CD4-positive, alpha-beta T cell treated with Interleukin-10 for 1 hour (primary cell): ENCODE results near the gene FOXG1.

Source experiments
- DNase-seq: peaks from one replicate; pipeline ENCODE4 v3.0.0-alpha.2; 2020

The FOXG1 gene

DNA sequence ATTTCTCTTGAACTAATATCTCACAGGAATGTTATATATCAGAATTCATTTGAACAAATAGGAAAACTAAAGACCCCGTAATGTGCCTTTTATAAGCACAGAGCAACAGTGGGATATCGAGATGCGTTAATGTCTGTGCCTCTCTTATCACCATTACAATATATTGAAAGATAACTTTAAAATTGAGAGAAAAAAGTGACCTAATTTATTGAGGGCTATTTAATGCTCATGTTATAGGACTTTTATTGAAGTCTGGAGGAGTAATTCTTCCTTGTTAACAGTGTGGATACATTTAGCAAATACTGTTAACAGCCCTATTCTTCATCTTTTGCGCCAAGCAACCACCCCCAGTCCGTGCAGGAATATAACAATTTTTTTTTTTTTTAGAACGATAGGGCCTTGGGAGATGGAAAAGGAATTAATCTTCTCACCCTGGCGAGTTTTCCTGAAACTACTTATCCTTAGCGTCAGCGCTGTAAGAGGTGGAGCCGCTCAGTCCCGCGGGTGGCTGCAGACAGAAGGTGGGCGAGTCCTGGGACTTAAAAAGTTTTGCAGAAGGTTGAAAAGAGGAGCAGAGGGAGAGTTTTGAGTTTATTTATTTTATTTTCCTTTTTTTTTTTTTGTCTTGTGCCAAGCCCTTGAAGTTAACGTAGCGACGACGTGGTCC is 11.0 kb downstream of the FOXG1 start:
- DNase-seq = no peak

DNA sequence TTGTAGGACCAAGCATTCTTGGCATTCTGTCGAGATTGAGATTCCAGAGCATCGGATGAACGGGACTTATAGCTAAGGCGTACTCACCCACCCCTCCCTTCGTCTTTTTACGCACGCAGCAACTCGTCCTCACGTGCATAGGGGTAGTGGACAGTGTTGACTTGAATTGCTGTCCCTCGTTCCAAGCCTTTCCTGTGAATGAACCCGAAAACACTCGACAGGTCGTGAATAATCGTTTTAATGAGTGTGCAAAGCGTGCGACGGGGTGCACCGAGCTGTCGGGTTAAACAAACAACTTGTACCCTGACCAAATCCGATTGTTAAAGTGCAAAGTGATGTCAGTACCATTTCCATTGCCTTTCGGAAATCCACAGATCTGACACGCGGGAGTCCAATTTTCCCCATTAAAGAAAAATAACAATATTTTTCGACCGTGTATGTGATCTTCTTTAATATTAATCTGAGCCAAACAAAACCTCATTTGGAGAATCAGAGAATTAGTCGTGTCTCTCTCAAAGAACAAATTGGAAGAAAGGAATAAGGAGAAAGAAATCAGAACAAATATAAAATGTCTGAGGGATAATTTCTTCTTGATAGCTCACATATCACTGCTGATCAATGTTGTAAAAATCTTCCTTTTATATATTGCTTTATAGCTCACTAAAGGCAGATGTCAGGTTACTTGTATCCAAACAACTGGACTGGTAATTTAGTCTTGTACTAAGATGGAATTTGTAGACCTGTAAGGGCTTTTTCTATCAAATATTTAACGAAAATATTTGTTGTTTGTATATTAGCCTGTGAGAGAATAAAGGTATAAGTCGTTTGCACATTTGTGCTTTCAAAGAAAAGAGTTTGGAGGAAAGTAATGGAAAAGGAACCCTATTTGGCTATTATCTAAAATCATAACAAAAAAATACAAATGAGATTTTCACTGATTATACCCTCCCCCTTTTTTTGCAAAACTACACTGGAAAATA is 11.8 kb downstream of the FOXG1 start:
- no peak for DNase-seq

DNA sequence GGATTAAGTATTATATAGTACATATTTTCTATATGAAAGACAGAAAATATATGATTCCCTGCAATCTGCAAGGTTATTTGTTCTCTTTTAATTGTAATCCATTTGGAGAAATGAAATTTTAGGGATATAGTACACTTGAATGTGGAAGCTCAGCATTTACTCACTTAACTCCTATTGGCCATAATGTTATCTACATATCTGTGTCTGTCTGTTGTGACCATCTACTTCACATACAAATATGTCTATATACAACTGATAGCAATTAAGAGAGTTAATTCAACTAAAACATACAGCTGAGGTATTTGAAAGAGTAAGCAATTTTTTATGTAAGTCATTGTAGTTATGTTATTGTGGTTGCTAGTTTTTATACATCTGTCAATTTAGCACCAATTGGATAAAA is 12.9 kb downstream of the FOXG1 start:
- DNase-seq = no peak

DNA sequence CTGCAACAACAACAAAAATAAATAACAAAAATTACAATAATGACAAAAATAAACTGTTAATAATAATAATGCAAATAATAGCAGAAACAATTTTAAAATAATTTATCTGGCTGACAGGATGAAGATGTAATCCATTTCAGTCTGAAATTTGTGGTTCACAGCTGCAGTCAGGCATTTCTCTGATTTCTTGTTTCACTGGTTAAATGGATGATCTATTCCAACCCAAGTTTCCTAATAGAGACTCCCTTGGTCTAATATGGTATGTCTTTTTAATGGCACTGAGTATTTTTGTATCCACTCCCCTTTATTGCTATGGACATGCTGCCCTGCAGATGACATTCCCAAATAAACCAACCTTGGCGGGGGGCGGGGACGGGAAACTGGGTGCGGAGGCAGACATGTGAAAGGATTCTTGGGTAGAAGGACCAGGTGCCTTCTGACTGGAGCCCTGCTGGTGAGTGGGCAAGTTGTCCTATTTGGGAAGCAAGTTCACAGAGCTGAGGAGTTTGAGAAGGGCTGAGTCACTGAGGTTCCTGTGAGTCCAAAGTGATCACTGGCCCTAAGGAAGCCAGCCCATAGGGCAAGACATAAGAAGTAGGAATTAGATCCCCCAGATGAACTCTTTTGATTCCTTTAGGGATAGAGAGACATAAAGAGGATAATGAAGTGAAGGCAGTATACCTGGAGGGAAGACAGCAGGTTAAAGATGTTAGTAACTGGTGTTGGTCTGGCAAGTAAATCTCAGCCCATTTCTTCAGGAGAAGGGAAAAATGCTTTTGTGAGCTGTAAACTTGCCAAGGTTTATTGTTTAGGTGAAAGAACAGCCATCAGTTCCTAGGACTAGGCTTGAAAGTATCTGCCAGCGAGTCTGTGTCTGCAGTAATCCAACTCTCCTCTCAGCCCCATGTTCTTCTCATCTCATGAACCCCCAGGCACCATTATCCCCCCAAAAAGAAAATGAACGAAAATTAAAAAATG is 14.5 kb downstream of the FOXG1 start:
- no peak for DNase-seq

DNA sequence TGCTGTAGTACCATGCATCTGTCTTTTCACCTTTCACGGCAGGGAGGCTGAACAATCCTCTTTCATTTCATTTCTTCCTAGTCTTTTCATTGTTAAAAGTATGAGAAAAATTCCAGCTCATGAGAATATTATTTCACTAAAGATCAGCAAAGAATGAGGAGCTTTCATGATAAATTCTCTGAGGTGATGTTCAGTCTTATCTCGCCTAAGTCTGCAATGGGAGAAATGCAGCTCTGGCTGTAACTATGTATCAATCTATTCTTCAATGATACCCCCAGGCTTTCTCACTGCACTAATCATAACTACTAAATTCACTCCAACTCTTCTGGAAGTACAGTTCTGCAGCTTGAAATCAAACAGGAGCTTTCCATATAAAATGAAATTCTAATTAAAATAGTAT is 15.7 kb downstream of the FOXG1 start:
- no peak for DNase-seq

DNA sequence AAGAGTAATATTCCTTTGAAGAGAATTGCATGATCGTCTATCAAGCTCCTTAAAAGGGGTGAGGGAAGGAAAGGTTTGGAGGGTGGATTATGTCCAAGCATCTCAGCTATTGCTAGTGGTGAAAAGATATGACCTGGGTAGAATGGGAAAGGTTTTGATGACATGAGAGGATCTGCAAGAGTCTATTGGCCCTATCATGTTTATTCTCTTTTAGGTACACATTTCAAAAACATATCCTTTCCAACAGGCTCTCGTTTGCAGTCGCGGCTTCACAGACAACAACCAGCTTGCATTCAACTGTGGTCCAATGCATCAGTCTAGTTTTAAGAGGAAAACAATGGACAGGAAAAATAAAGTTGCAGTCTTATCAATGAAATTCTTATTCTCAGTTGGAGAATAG is 17.1 kb downstream of the FOXG1 start:
- DNase-seq = no peak

DNA sequence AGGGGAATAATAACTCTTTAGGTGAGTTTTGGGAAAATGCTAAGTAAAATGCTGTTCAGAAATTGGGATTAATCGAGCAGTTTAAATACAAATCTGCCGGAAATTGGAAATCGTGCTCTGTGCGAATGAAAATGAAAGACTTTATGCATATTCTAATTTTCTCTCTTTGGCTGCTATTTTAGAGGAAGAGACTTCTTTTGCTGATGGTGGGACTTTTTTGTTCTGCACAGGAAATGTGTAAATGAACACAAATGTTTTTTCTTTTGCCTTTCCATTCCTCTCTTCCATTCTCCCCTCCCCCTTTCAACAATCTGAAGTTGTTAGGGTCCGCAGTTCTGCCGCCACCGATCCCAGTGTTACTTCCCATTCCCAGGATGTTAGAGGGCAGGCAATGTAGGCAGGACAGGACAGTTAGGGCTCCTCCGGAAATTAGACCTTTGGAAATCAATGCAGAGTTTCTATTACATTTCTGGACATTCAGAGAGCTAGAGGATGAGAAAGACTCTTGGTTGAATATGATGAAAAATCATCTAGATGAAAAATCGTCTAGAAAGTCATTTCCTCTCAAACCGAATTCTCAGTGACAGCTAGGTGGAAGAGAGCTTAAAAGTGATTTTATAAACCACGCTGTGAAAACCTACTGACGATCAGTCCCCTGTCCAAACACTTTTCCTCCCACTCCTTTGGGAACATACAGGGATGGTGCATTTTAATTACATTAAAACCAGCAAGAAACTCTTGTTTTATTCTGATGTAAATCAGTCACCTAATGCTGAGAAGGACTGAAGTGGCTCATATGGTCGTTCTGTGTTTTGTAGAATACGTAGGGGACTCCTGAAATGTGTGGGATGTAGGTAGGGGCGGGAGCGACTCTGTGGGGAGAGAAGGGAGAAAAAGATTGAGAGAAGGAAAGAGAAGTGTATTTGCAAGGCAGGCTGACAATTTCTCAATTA is 17.8 kb downstream of the FOXG1 start:
- no peak for DNase-seq

DNA sequence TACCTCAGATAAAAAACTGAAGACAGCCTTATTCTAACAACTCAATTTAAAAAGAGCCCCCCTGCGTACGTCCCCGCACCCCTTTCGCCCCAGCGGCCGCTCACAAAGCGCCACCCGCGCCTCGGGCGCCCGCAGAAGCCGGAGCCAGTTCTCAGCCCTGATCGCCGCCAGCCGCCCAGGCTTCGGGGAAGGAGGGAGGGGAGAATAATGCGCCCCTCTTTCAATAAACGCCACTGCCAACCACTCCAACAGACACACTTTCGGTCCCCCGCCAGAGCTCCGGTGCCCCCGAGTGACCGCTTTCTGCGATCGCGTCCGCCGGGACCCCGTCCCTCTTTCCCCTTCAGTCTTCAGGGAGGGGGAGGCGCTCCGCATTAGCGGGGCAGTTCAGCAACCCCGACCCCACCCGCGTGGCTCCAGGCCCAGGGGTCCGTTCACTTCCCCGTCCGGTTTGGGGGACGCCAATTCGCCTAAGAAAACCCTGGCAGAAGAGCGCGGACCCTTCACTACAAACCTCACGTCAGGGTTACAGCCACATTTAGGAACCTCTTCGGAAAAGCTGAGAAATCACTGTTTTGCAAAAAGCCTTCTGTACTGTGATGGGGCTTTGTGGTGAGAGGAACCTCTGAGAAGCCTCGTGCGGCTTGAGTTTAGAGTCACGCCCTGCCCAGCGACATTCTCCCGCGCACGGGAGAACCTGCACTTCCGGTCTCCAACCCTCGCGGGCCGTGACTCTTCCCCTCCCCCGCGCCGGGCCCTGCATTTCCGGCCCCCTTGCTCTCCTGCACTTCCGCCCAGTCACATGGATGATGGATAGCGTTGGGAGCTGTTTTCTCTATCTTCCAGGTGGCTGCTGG is 18.7 kb downstream of the FOXG1 start:
- DNase-seq = no peak

DNA sequence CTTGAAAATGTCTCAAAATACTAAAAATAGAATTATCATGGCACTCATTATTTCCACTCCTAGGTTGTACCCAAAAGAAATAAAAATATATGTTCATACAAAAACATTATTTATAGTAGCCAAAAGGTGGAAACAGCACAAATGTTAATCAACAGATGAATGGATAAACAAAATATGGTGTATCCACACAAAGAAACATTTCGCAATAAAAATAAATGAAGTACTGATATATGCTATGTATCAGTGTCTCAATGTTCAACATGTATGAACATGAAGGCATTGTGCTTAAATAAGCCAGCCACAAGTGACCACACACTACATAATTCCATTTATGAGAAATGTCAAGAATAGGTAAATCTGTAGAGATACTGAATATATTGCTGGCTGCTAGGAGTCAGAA is 40.9 kb downstream of the FOXG1 start:
- DNase-seq = no peak

DNA sequence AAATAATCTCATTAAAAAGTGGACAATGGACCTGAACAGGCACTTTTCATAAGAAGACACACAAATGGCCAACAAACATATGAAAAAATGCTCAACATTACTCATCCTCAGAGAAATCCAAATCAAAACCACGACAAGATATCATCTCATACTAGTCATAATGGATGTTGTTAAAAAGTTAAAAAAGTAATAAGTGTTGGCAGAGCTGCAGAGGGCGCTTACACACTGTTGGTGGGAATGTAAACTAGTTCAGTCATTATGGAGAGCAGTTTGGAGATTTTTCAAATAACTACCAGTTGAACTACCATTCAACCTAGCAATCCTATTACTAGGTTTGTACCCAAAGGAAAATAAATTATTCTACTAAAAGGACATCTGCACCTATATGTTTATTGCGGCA is 47.2 kb downstream of the FOXG1 start:
- no peak for DNase-seq
